K562 (cell line): ENCODE measurements around the gene ARID3B. TPM values are rescaled to one million over a fixed set of nuclear protein-coding genes. Genes with fewer than 3 reads are reported as not detected.

Source experiments
- BRD9 ChIP-seq: fragments of 450-650 bp; IDR thresholded peaks from 2 replicates; pipeline ENCODE4 v1.6.1; 2018; ENCODE audit warnings: low read depth; ENCODE audit not compliant: partially characterized antibody
- CCAR2 ChIP-seq: fragments of 200-400 bp; formaldehyde crosslinking; IDR thresholded peaks from 2 replicates; pipeline ENCODE4 v1.6.1; 2017; ENCODE audit warnings: mild to moderate bottlenecking, low read depth, low read length
- ETV1 ChIP-seq: fragments of 450-650 bp; conservative IDR thresholded peaks from 2 replicates; pipeline ENCODE4 v1.6.1; 2016; ENCODE audit warnings: missing genetic modification characterization, control low read depth, low read depth, missing compliant biosample characterization
- ETV5 ChIP-seq: sonication (generic); formaldehyde crosslinking; IDR thresholded peaks from 2 replicates; pipeline ENCODE4 v1.4.0; 2020; ENCODE audit warnings: low read depth, mild to moderate bottlenecking, missing genetic modification reagents
- FOXJ3 ChIP-seq: sonication (generic); formaldehyde crosslinking; IDR thresholded peaks from 2 replicates; pipeline ENCODE4 v1.4.0; 2020; ENCODE audit warnings: mild to moderate bottlenecking, missing genetic modification reagents
- GATAD2A ChIP-seq: fragments of 450-650 bp; IDR thresholded peaks from 2 replicates; pipeline ENCODE4 v1.6.1; 2017
- HDAC2 ChIP-seq: fragments of 450-650 bp; IDR thresholded peaks from 2 replicates; pipeline ENCODE4 v1.6.1; 2016; ENCODE audit warnings: mild to moderate bottlenecking
- HDAC6 ChIP-seq: IDR thresholded peaks from 2 replicates; pipeline ENCODE4 v1.6.1; 2012; ENCODE audit warnings: low read depth, mild to moderate bottlenecking, control low read depth, inconsistent platforms, low read length, moderate library complexity
- HOXB6 ChIP-seq: fragments of 250-450 bp; sonication (Bioruptor Pico); IDR thresholded peaks from 2 replicates; pipeline ENCODE4 v1.5.1; 2022; ENCODE audit warnings: mild to moderate bottlenecking, borderline replicate concordance
- MTA1 ChIP-seq: fragments of 450-650 bp; IDR thresholded peaks from 2 replicates; pipeline ENCODE4 v1.6.1; 2017; ENCODE audit warnings: borderline replicate concordance
- NCOA1 ChIP-seq: fragments of 450-650 bp; IDR thresholded peaks from 2 replicates; pipeline ENCODE4 v1.6.1; 2016; ENCODE audit warnings: low read depth
- NFIC ChIP-seq: fragments of 450-650 bp; IDR thresholded peaks from 2 replicates; pipeline ENCODE4 v1.6.1; 2017; ENCODE audit warnings: mild to moderate bottlenecking, inconsistent platforms
- NFRKB ChIP-seq: fragments of 450-650 bp; IDR thresholded peaks from 2 replicates; pipeline ENCODE4 v1.6.1; 2016; ENCODE audit warnings: low read depth
- PHF8 ChIP-seq: fragments of 200-600 bp; sonication (generic); IDR thresholded peaks from 2 replicates; pipeline ENCODE4 v1.6.1; 2012; ENCODE audit warnings: mixed run types, mild to moderate bottlenecking, inconsistent platforms, low read length, moderate library complexity, borderline replicate concordance
- RBM39 ChIP-seq: fragments of 200-400 bp; formaldehyde crosslinking; optimal IDR thresholded peaks from 2 replicates; pipeline ENCODE3; 2018; ENCODE audit warnings: low read depth, low read length
- TEAD1 ChIP-seq, 2 experiments: fragments of 450-650 bp in 1 of 2; sonication (generic) in 1 of 2; formaldehyde crosslinking; IDR thresholded peaks; 2 replicates each; pipeline versions ENCODE4 v1.4.0 to v1.8.0; 2020 to 2022; ENCODE audit warnings: mild to moderate bottlenecking in 2 of 2, missing genetic modification reagents in 1 of 2
- THRAP3 ChIP-seq: fragments of 450-650 bp; IDR thresholded peaks from 2 replicates; pipeline ENCODE4 v1.6.1; 2016; ENCODE audit warnings: mild to moderate bottlenecking, inconsistent platforms, borderline replicate concordance
- U2AF1 ChIP-seq: fragments of 200-400 bp; formaldehyde crosslinking; optimal IDR thresholded peaks from 2 replicates; pipeline ENCODE3; 2017; ENCODE audit warnings: mild to moderate bottlenecking, low read depth, low read length, moderate library complexity
- ZBTB7A ChIP-seq: IDR thresholded peaks from 2 replicates; pipeline ENCODE4 v1.6.1; 2011; ENCODE audit warnings: low read depth, mild to moderate bottlenecking, low read length, moderate library complexity, borderline replicate concordance; ENCODE audit not compliant: control insufficient read depth
- ZNF253 ChIP-seq: fragments of 250-450 bp; sonication (Bioruptor Pico); conservative IDR thresholded peaks from 2 replicates; pipeline ENCODE4 v1.6.1; 2021; ENCODE audit warnings: mild to moderate bottlenecking
- ZNF263 ChIP-seq: sonication (generic); formaldehyde crosslinking; IDR thresholded peaks from 2 replicates; pipeline ENCODE4 v1.8.0; 2022; ENCODE audit warnings: mild to moderate bottlenecking, missing genetic modification reagents, borderline replicate concordance
- ZNF354B ChIP-seq: fragments of 250-450 bp; sonication (Bioruptor Pico); IDR thresholded peaks from 2 replicates; pipeline ENCODE4 v1.4.0; 2020
- ZNF41 ChIP-seq: fragments of 250-450 bp; sonication (Bioruptor Pico); conservative IDR thresholded peaks from 2 replicates; pipeline ENCODE4 v1.4.0; 2020; ENCODE audit warnings: mild to moderate bottlenecking
- ZNF444 ChIP-seq: fragments of 250-450 bp; sonication (Bioruptor Pico); IDR thresholded peaks from 2 replicates; pipeline ENCODE4 v1.4.0; 2020; ENCODE audit warnings: mild to moderate bottlenecking, moderate library complexity
- ZNF57 ChIP-seq: fragments of 450-650 bp; formaldehyde crosslinking; IDR thresholded peaks from 2 replicates; pipeline ENCODE4 v1.4.0; 2020; ENCODE audit warnings: mild to moderate bottlenecking, moderate library complexity
- ZNF707 ChIP-seq: fragments of 250-450 bp; sonication (Bioruptor Pico); conservative IDR thresholded peaks from 2 replicates; pipeline ENCODE4 v1.8.0; 2022; ENCODE audit warnings: inconsistent platforms, mild to moderate bottlenecking, moderate library complexity
- ZNF778 ChIP-seq: fragments of 450-650 bp; formaldehyde crosslinking; IDR thresholded peaks from 2 replicates; pipeline ENCODE4 v1.4.0; 2020; ENCODE audit warnings: mild to moderate bottlenecking, moderate library complexity
- polyA plus RNA-seq, 8 experiments: library from polyadenylated mRNA; depleted of rRNA in 4 of 8; stranded (reverse) in 5 of 8; unstranded in 3 of 8; fragments of >200 nt; fragmentation: Nextera tagmentation in 2 of 8; fragmentation: Illumina TruSeq in 1 of 8; extraction: Ambion mirVana in 2 of 8; extraction: Trizol in 1 of 8; gene quantifications; 2 replicates each; pipeline versions ENCODE4 v1.2.1 to v1.2.3, GENCODE V29; 2011 to 2014; ENCODE audit warnings: inconsistent platforms in 1 of 8, missing spikeins in 1 of 8
- total RNA-seq, 7 experiments: library from RNA; depleted of rRNA in 6 of 7; stranded (reverse); fragments of >200 nt in 6 of 7; fragmentation: Illumina TruSeq in 2 of 7; extraction: Trizol in 2 of 7; gene quantifications; 2 replicates each; pipeline versions ENCODE4 v1.2.1 to v1.2.3, GENCODE V29; 2011 to 2021; ENCODE audit warnings: low replicate concordance in 1 of 7
- TF ChIP-seq, protein P1 (sequence below): fragments of 250-450 bp; sonication (Bioruptor Pico); IDR thresholded peaks from 2 replicates; pipeline ENCODE4 v1.9.0; 2021; ENCODE audit warnings: mild to moderate bottlenecking, inconsistent platforms
- TF ChIP-seq, protein P2 (sequence below): fragments of 450-650 bp; IDR thresholded peaks from 2 replicates; pipeline ENCODE4 v1.7.0; 2016; ENCODE audit warnings: borderline replicate concordance

Gene ARID3B
- total and polyA plus RNA-seq, 9 of the 15 experiments (the other 6 are each of a cell fraction or from before 2014, with no cell fraction given) = 0.32 to 15.1 (median 7.1) TPM

DNA sequence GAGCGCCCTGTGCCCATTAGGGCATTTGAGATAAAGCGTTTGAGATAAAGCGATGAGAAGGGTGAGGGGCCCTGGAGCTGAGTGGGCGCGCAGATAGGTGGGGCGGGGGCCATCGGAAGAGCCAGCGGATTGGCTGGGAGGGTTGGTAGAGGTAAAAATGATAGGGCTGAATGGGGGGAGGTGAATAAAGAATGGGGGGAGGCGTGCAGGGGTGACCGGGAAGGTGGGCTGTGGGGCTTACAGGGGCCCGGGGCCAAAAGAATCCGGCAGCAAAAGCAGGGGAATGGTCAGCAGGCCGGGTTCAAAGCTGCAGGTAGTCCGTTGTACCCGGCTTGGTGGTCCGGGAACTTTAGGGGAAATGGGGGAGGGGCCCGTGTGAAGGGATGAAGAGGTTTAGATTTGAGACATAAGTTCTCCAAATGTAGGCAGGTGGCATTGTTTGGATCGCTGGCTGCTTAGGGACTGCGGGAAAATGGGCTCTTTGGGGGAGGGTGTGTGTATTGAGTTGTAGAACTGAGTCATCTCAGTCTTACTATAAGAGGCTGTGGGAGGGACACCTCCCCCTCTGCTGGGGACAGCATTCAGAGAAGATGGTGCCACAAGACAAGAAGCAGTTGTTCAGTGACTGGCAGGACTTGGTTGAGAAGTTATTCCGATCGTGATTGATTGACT lies 610 bp downstream of the ARID3B start (continued):
- TF ChIP-seq ETV1 (tag) (no peak), THRAP3 (no peak), ZNF57 (CRISPR knock-in tag) (no peak), ZNF707 (CRISPR knock-in tag) (no peak), ZNF263 (CRISPR knock-in tag) (no peak), MTA1 (no peak), ZNF778 (no peak), RBM39 (no peak), FOXJ3 (CRISPR knock-in tag) (no peak), TEAD1 (CRISPR knock-in tag; IDR thresholded peaks at IDR 0.05) (no peak; a peak in 1 of 4 replicates), ZNF354B (CRISPR knock-in tag) (no peak), NCOA1 (no peak; the same call in 1 of the 2 replicates), ZNF253 (CRISPR knock-in tag) (no peak), GATAD2A (peak; percentile 49; the same call in 1 of the 2 replicates), NFRKB (no peak), U2AF1 (no peak), NFIC (peak; percentile 55), ZNF41 (CRISPR knock-in tag) (no peak), ZNF444 (CRISPR knock-in tag) (no peak), HOXB6 (CRISPR knock-in tag) (no peak), ETV5 (no peak), CCAR2 (no peak), HDAC6 (no peak), PHF8 (no peak), BRD9 (no peak), HDAC2 (0 out of 2 replicates have a peak, but pooled peaks have one; percentile 13), ZBTB7A (peak; percentile 54; the same call in 1 of the 2 replicates)
- TF ChIP-seq, protein P1, sequence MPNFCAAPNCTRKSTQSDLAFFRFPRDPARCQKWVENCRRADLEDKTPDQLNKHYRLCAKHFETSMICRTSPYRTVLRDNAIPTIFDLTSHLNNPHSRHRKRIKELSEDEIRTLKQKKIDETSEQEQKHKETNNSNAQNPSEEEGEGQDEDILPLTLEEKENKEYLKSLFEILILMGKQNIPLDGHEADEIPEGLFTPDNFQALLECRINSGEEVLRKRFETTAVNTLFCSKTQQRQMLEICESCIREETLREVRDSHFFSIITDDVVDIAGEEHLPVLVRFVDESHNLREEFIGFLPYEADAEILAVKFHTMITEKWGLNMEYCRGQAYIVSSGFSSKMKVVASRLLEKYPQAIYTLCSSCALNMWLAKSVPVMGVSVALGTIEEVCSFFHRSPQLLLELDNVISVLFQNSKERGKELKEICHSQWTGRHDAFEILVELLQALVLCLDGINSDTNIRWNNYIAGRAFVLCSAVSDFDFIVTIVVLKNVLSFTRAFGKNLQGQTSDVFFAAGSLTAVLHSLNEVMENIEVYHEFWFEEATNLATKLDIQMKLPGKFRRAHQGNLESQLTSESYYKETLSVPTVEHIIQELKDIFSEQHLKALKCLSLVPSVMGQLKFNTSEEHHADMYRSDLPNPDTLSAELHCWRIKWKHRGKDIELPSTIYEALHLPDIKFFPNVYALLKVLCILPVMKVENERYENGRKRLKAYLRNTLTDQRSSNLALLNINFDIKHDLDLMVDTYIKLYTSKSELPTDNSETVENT = no peak
- TF ChIP-seq, protein P2, sequence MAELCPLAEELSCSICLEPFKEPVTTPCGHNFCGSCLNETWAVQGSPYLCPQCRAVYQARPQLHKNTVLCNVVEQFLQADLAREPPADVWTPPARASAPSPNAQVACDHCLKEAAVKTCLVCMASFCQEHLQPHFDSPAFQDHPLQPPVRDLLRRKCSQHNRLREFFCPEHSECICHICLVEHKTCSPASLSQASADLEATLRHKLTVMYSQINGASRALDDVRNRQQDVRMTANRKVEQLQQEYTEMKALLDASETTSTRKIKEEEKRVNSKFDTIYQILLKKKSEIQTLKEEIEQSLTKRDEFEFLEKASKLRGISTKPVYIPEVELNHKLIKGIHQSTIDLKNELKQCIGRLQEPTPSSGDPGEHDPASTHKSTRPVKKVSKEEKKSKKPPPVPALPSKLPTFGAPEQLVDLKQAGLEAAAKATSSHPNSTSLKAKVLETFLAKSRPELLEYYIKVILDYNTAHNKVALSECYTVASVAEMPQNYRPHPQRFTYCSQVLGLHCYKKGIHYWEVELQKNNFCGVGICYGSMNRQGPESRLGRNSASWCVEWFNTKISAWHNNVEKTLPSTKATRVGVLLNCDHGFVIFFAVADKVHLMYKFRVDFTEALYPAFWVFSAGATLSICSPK = no peak
